CD4-positive, CD25-positive, alpha-beta regulatory T cell (primary cell): ENCODE results near the gene SGMS2. TPM values are rescaled to one million over a fixed set of nuclear protein-coding genes. Genes with fewer than 3 reads are reported as not detected.

Experiments
- ATAC-seq, 2 donors: fragments of 150-1000 bp; cut with Tn5 transposase; one replicate each; pipeline ENCODE4 v1.10.0; 2021; ENCODE audit warnings: low read depth in 2 of 2, moderate number of reproducible peaks in 2 of 2, moderate library complexity in 1 of 2
- DNase-seq, 3 donors: peaks; one replicate each; pipeline versions ENCODE4 v3.0.0 to v3.0.0-alpha.2; 2012 to 2022; ENCODE audit warnings: mixed read lengths in 1 of 3
- H3K27ac ChIP-seq: one replicate; pipeline ENCODE4 v1.7.0; 2013; ENCODE audit warnings: mild to moderate bottlenecking, low read length; ENCODE audit not compliant: insufficient read depth, poor library complexity, severe bottlenecking
- H3K27me3 ChIP-seq: one replicate; pipeline ENCODE4 v1.7.0; 2013; ENCODE audit warnings: low read length; ENCODE audit not compliant: control insufficient read depth, insufficient read depth
- H3K36me3 ChIP-seq: one replicate; pipeline ENCODE4 v1.7.0; 2013; ENCODE audit warnings: mild to moderate bottlenecking, low read length, moderate library complexity; ENCODE audit not compliant: control insufficient read depth, insufficient read depth
- H3K4me1 ChIP-seq: 2 replicates; pipeline ENCODE4 v1.7.0; 2013; ENCODE audit warnings: mild to moderate bottlenecking, low read length; ENCODE audit not compliant: insufficient read depth, control insufficient read depth, poor library complexity, severe bottlenecking
- H3K4me3 ChIP-seq: one replicate; pipeline ENCODE4 v1.7.0; 2013; ENCODE audit warnings: low read depth, mild to moderate bottlenecking, low read length, moderate library complexity
- H3K9me3 ChIP-seq, 2 experiments: 1 replicate in 1 of 2; 2 replicates in 1 of 2; pipeline ENCODE4 v1.7.0; 2013; ENCODE audit warnings: low read length in 2 of 2, mild to moderate bottlenecking in 1 of 2, moderate library complexity in 1 of 2; ENCODE audit not compliant: control insufficient read depth in 2 of 2
- H3K27ac Mint-ChIP-seq, 3 donors: one replicate each; pipeline ENCODE4 v1.8.0; 2020 to 2022; ENCODE audit warnings: mild to moderate bottlenecking in 3 of 3, mixed read lengths in 3 of 3, moderate library complexity in 2 of 3
- H3K27me3 Mint-ChIP-seq: one replicate; pipeline ENCODE4 v1.8.0; 2022; ENCODE audit warnings: mild to moderate bottlenecking, mixed read lengths
- H3K36me3 Mint-ChIP-seq: one replicate; pipeline ENCODE4 v1.8.0; 2020; ENCODE audit warnings: mixed read lengths
- H3K4me1 Mint-ChIP-seq, 4 donors: one replicate each; pipeline ENCODE4 v1.8.0; 2020 to 2022; ENCODE audit warnings: mixed read lengths in 4 of 4, mild to moderate bottlenecking in 1 of 4
- H3K4me3 Mint-ChIP-seq, 4 donors: one replicate each; pipeline ENCODE4 v1.8.0; 2020 to 2022; ENCODE audit warnings: mild to moderate bottlenecking in 4 of 4, mixed read lengths in 4 of 4, moderate library complexity in 3 of 4
- H3K9me3 Mint-ChIP-seq, 7 donors: one replicate each; pipeline ENCODE4 v1.8.0; 2020 to 2022; ENCODE audit warnings: mixed read lengths in 7 of 7, mild to moderate bottlenecking in 3 of 7, moderate library complexity in 2 of 7
- polyA plus RNA-seq, 4 donors: library from polyadenylated mRNA; unstranded; fragments of 300-500 nt; fragmentation: Illumina TruSeq; gene quantifications; one replicate each; pipeline ENCODE4 v1.2.3, GENCODE V29; 2021
- total RNA-seq: library from RNA; stranded (reverse); gene quantifications from one replicate; pipeline ENCODE4 v1.2.3, GENCODE V29; 2022

SGMS2 gene
- total and polyA plus RNA-seq, 5 donors from 2014 or later = not detected

DNA sequence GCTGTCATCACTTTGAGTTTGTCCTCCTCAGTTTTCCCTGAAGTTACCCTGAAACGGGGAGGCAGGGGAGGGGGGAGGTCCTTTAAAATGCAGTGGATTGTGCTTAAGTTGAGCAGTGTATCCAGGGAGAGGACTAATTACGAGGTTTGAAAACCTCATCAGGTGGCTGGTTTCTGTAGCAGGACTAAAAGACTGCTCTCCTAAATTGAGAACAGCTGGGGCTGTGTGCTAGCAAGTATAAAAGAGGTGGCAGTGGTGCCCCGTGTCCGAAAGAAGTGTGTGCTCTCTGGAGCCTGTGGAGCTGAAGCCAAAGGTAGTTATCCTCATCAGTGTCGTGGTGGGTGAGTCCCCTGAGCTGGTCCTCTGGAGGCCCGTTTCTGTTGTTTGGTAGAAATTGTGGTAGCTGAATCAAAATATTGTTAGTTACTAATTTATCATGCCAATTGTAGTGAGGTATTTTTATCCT is 69.4 kb downstream of the SGMS2 start:
- Histone ChIP-seq H3K27me3 (peaks cover 4% of the 10 kb centered on the region), H3K9me3 (no peaks in the 10 kb centered on the region), H3K36me3 (no peaks in the 10 kb centered on the region), H3K4me3 (no peak overlapping the region), H3K27ac (no peak overlapping the region), H3K4me1 (no peaks in the 10 kb centered on the region)
- Mint-ChIP-seq H3K4me1 (no peaks in the 10 kb centered on the region), H3K9me3 (peaks cover 0 to 3% (median 0%) of the 10 kb centered on the region in 7 donors), H3K36me3 (no peaks in the 10 kb centered on the region), H3K27me3 (peaks cover 16% of the 10 kb centered on the region), H3K27ac (no peak overlapping the region), H3K4me3 (no peak overlapping the region)
- DNase-seq = no peak
- no peak for ATAC-seq

DNA sequence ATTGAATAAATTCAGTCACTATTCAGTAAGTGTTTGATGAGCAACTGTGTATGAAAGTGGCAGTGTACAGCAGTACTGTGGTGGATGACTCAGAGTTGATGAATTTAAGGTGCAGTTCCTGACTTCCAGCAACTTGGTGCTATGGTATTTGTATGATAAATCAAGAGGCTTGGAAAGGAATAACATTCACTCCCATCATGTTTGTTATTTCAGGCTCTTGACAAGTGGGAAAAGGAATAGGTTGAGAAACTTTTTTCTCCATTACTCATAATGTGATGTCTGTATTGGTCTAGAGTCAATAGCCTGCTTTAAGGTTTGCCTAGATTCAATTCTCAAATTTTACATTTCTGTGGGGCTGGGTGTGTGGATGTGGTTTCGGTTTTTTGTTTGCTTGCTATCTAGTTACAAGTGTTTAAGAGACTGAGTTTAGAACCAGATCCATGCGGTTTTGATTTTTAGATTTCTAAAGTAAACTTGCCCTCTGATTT is 71.5 kb downstream of the SGMS2 start:
- peaks cover 0 to 3% (median 0%) of the 10 kb centered on the region in 7 donors for H3K9me3 Mint-ChIP-seq
- ATAC-seq (no peak), DNase-seq (no peak)
- Histone ChIP-seq H3K36me3 (no peaks in the 10 kb centered on the region), H3K4me1 (no peaks in the 10 kb centered on the region), H3K27me3 (peaks cover 9% of the 10 kb centered on the region), H3K4me3 (no peak overlapping the region), H3K27ac (no peak overlapping the region), H3K9me3 (no peaks in the 10 kb centered on the region)
- H3K27me3 Mint-ChIP-seq = peaks cover 13% of the 10 kb centered on the region
- no peaks in the 10 kb centered on the region for H3K36me3 Mint-ChIP-seq
- no peak overlapping the region for H3K4me3 Mint-ChIP-seq
- H3K27ac Mint-ChIP-seq = no peak overlapping the region
- H3K4me1 Mint-ChIP-seq = no peaks in the 10 kb centered on the region

DNA sequence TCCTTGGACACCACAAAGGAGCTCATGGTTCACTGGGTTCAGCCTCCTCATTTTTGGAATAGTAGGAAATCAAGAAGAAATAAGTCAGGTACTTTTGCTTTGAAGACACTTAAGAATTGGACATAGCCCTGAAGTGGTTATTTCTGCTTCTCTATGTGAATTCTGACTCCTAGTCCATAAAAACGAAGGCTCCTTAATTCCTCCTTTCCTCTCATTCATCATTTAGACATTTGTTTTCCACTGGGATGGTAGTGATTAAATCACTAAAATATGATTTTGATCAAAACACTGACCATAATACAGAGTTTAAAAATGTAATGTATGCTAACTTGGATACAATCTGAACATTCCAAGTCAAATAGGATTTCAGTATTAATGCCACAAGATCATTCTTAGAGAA is 71.9 kb downstream of the SGMS2 start:
- no peak for DNase-seq
- Histone ChIP-seq H3K9me3 (no peaks in the 10 kb centered on the region), H3K27ac (no peak overlapping the region), H3K4me1 (no peaks in the 10 kb centered on the region), H3K27me3 (peaks cover 10% of the 10 kb centered on the region), H3K36me3 (no peaks in the 10 kb centered on the region), H3K4me3 (no peak overlapping the region)
- Mint-ChIP-seq H3K9me3 (no peaks in the 10 kb centered on the region), H3K36me3 (no peaks in the 10 kb centered on the region), H3K4me1 (no peaks in the 10 kb centered on the region), H3K27ac (no peak overlapping the region), H3K27me3 (peaks cover 13% of the 10 kb centered on the region), H3K4me3 (no peak overlapping the region)
- no peak for ATAC-seq

DNA sequence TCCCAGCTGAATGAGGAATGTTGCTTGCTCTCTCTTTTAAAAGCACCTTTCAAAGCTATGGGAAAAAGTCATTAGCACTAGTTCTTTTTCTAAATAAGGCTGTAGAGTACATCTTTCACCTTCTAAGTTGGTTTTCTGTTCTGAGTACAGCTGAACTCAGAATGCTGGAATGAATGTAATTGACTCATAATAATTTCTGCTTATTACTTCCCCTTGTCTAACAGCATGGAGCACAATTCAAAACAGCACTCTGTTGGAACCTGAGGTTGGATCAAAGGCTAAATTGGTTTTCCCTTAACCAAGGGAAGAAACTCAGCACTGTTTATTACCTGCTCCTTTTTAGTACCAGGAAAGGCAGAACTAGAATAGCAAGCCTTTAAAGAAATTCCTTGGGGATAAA is 73.1 kb downstream of the SGMS2 start:
- no peaks in the 10 kb centered on the region for H3K4me1 Mint-ChIP-seq
- Histone ChIP-seq H3K4me3 (no peak overlapping the region), H3K4me1 (no peaks in the 10 kb centered on the region), H3K27me3 (peaks cover 10% of the 10 kb centered on the region), H3K27ac (no peak overlapping the region), H3K36me3 (no peaks in the 10 kb centered on the region), H3K9me3 (no peaks in the 10 kb centered on the region)
- no peak for ATAC-seq
- H3K27me3 Mint-ChIP-seq = peaks cover 17% of the 10 kb centered on the region
- no peak overlapping the region for H3K27ac Mint-ChIP-seq
- no peak overlapping the region for H3K4me3 Mint-ChIP-seq
- DNase-seq = no peak
- no peaks in the 10 kb centered on the region for H3K36me3 Mint-ChIP-seq
- H3K9me3 Mint-ChIP-seq = no peaks in the 10 kb centered on the region

DNA sequence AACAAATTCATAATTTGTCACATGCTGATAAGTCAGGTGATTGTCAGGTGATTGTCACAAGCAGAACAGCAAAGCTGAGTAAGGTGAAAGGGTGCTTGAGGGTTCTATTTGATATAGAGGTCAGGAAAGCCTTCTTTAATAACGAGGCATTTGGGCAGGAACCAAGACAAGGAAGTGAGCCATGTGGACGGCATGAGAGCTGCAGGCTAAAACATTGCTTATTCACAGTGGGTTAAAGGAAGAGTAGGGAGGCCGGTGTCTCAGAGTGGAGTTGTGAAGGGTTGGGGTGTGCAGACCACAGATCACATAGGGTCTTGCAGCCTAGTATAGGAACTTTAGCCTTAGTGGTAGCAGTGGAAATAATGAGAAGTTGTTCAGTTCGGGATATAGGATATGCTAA is 75.3 kb downstream of the SGMS2 start:
- no peaks in the 10 kb centered on the region for H3K4me1 Mint-ChIP-seq

DNA sequence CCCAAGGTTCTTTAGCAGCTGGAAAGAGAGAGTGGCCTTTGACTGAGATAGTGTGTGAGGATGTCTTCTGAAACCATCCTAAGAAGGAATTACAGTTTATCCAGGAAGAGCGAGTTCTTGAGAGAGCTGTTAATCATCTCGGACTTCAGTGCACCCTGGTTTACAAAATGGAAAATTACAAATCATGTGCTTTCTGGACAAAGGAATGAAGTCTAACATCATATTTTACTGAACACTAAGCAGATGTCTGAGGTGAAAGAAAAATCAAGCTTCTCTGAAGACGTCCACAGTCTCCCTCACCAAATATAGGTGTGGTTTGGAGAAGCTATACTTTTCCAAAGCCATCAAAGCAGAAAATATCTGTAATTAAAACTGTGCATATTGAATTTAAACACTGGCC is 75.8 kb downstream of the SGMS2 start:
- Histone ChIP-seq H3K4me1 (no peaks in the 10 kb centered on the region), H3K36me3 (no peaks in the 10 kb centered on the region), H3K4me3 (no peak overlapping the region), H3K27me3 (peaks cover 10% of the 10 kb centered on the region), H3K27ac (no peak overlapping the region), H3K9me3 (no peaks in the 10 kb centered on the region)
- Mint-ChIP-seq H3K4me1 (no peaks in the 10 kb centered on the region), H3K27me3 (peaks cover 17% of the 10 kb centered on the region), H3K9me3 (peaks cover 0 to 5% (median 0%) of the 10 kb centered on the region in 7 donors), H3K27ac (no peak overlapping the region), H3K36me3 (no peaks in the 10 kb centered on the region), H3K4me3 (no peak overlapping the region)
- DNase-seq = no peak
- no peak for ATAC-seq

More for the DNA sequence above, 75.3 kb downstream of the SGMS2 start:
- H3K27ac Mint-ChIP-seq = no peak overlapping the region
- no peak for DNase-seq
- H3K36me3 ChIP-seq = no peaks in the 10 kb centered on the region
- no peaks in the 10 kb centered on the region for H3K4me1 ChIP-seq
- H3K27me3 ChIP-seq = peaks cover 10% of the 10 kb centered on the region
- H3K9me3 Mint-ChIP-seq = peaks cover 0 to 5% (median 0%) of the 10 kb centered on the region in 7 donors
- H3K36me3 Mint-ChIP-seq = no peaks in the 10 kb centered on the region
- H3K27me3 Mint-ChIP-seq = peaks cover 17% of the 10 kb centered on the region
- no peak overlapping the region for H3K4me3 ChIP-seq
- ATAC-seq = no peak
- no peaks in the 10 kb centered on the region for H3K9me3 ChIP-seq
- no peak overlapping the region for H3K27ac ChIP-seq
- no peak overlapping the region for H3K4me3 Mint-ChIP-seq

DNA sequence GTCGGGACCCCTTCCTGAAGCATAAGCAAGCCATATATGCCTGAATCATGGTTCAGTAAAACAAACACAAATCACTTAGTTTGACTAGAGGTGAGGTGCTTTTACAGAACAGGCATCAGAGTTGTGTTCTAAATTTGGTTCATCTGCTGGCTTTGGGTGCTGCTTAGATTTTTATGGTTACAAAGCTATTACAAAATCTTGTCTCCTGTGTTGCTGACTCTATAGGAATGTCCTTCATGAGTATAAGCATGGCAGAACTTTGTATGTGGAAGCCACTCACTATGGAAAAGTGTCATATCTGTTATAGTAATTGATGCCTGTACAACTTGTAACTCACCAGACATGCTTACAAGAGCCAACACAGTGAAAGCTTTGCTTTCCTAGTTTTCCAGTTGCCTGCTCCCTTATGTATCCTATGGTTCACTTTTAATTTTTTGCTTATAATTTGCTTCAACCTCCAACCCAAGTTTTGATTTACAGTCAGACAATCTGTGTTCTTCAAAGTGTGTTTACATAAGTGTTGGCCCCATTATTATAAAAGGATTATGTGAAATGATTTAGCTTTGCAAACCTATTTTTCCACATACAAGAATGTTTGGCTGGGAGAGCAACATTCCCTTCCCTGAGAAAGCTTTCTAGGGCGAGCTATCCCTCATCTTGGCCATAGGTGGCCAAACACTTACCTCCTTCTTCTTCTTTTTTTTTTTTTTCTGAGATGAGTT is 76.6 kb downstream of the SGMS2 start:
- H3K27me3 ChIP-seq = peaks cover 10% of the 10 kb centered on the region
- H3K4me1 Mint-ChIP-seq = no peaks in the 10 kb centered on the region
- peaks cover 17% of the 10 kb centered on the region for H3K27me3 Mint-ChIP-seq
- H3K9me3 Mint-ChIP-seq = peaks cover 0 to 5% (median 0%) of the 10 kb centered on the region in 7 donors
- H3K4me1 ChIP-seq = no peaks in the 10 kb centered on the region
- DNase-seq = no peak
- no peaks in the 10 kb centered on the region for H3K36me3 ChIP-seq
- H3K4me3 ChIP-seq = no peak overlapping the region
- no peaks in the 10 kb centered on the region for H3K36me3 Mint-ChIP-seq
- H3K4me3 Mint-ChIP-seq = no peak overlapping the region
- H3K27ac Mint-ChIP-seq = no peak overlapping the region
- H3K27ac ChIP-seq = no peak overlapping the region
- ATAC-seq = no peak
- no peaks in the 10 kb centered on the region for H3K9me3 ChIP-seq

DNA sequence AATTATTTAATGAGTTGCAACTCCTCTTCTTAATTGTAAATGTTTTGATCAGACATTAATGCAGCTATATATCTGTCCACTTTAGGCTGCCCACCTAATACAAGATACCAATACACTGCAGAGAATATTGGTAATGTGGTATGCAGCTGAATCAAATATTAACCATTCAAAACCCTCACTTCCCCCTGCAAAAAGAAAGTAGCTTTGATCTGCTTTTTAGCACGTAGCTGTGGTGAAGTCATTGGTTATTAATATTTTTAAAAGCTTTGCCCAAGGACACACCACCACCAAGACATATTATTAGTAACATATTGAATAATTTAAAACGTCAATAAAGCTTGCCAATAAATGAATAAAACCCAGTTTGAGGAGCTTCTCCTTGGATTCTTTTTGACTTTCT is 78.0 kb downstream of the SGMS2 start:
- H3K27ac Mint-ChIP-seq = no peak overlapping the region
- Histone ChIP-seq H3K9me3 (no peaks in the 10 kb centered on the region), H3K36me3 (no peaks in the 10 kb centered on the region), H3K4me1 (no peaks in the 10 kb centered on the region), H3K27me3 (peaks cover 10% of the 10 kb centered on the region), H3K27ac (no peak overlapping the region), H3K4me3 (no peak overlapping the region)
- no peak overlapping the region for H3K4me3 Mint-ChIP-seq
- peaks cover 0 to 5% (median 0%) of the 10 kb centered on the region in 7 donors for H3K9me3 Mint-ChIP-seq
- ATAC-seq = no peak
- DNase-seq = no peak
- no peaks in the 10 kb centered on the region for H3K36me3 Mint-ChIP-seq
- H3K4me1 Mint-ChIP-seq = no peaks in the 10 kb centered on the region
- H3K27me3 Mint-ChIP-seq = peaks cover 11% of the 10 kb centered on the region
